GM08714 (cell line): Measurements from ENCODE around the gene LMX1B.

Experiments
- H3K4me3 ChIP-seq: fragments of 200-500 bp; sonication (Bioruptor generic); 2 replicates; pipeline ENCODE4 v1.5.1; 2014; ENCODE audit warnings: mild to moderate bottlenecking, low read length, inconsistent platforms
- ZNF274 ChIP-seq: IDR thresholded peaks from 2 replicates; pipeline ENCODE4 v1.6.1; 2012; ENCODE audit warnings: mild to moderate bottlenecking, low read depth, low read length

The LMX1B gene

DNA sequence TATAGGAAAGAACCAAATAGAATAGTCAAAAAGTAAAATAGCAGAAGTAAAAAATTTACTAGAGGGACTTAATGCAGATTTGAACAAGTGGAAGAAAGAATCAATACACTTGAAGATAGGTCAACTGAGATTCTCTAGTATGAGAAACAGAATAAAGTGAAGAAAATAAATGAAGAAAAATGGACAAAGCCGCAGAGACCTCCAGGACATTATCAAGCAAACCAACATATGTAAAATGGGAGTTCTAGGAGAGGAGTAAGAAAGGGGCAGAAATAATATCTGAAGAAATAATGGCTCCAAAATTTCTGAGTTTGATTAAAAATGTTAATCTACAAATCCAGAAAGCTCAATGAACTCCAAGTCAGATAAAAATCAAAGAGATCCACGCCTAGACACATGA, 121.1 kb downstream of the LMX1B start:
- no peak overlapping the region for H3K4me3 ChIP-seq

DNA sequence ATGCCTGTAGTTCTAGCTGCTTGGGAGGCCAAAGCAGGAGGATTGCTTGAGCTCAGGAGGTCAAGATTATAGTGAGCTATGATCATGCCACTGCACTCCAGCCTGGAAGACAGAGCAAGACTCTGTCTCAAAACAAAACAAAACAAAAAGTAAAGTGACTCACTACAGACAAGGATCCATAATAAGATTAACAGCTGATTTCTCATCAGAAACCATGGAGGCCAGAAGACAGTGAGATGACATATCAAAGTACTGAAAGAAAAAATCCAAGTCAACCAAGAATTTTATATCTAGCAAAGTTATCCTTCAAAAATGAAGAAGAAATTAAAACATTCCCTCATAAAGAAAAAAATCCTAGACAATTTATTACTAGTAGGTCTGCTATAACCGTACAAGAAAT, 121.8 kb downstream of the LMX1B start:
- no peak overlapping the region for H3K4me3 ChIP-seq
- TF ChIP-seq ZNF274: no peak

More for the DNA sequence above, 121.1 kb downstream of the LMX1B start:
- TF ChIP-seq ZNF274: no peak

DNA sequence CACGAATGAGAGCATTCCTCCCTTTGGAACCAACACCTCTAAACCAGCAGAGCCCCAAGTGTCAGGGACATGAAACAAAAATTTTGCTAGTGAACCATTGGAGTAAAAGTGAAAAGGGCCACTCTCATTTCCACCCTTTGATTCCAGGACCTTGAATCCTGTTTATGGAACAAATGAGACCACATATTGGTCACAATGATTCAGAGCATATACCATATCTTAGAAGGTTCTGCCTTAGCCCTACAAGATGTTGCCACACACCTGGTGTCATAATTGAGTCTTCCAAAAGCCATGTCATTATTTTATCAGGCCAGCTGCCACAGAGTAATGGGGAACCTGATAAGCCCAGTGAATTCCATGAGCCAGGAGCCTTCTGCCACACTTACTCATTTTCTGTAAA, 124.8 kb downstream of the LMX1B start:
- H3K4me3 ChIP-seq: no peak overlapping the region
- no peak for TF ChIP-seq ZNF274

GRCh38 chr9:126743041-126743440, 129.3 kb downstream of the LMX1B start:
- no peak for TF ChIP-seq ZNF274
- H3K4me3 ChIP-seq: no peak overlapping the region

DNA sequence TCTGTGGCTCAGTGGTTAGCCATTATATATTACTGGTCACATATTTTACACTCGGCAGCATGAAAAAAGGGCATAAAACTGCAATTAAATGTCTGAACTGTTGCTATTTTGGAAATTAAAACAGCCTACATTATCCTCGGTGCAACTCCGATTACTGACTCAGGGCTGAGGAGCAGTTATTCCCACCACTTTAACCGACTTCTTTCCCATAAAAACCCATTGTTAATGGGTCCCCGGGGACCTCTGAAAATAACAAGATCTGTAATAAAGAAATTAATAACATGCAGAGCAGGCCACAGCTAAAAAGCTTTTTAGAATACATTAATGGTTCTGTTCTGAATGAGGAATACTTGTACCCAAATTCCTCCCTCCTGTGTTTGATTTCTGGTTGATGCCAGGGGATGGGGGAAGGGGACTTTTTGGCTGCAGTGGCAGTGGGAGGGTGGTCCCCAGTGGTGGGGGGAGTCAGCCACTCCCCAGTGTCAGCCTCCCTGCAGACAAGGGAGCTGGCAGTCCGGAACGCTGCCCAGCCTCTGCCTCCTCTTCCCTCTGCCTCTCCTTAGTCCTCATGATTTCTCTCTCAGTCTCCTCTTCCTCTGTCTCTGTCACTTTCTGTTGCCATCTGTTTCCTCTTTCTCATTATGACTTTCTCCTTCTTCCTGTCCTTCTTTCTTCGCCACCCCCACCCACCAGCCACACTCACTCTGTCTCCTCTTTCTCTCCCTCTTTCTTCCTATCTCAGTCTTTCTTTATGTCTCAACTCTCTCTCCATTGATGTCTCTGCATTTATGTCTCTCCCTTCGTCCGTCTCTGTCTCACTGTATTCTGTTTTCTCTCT, 132.1 kb downstream of the LMX1B start:
- TF ChIP-seq ZNF274: no peak
- no peak overlapping the region for H3K4me3 ChIP-seq
